ENCODE results near the gene IFNE.

- TF ChIP-seq CTCF (IDR thresholded peaks at IDR 0.05) (no peak), POLR2A (IDR thresholded peaks at IDR 0.05) (no peak)
Observed at GRCh38 chr9:21482213-21482612, at the start of gene IFNE.

Measured in uterus (tissue), 2 donors.